Measurements from ENCODE around the gene MIB1.
A peak's percentile ranks its signal among the peaks of the same experiment; 100 is the strongest.

Gene MIB1

DNA sequence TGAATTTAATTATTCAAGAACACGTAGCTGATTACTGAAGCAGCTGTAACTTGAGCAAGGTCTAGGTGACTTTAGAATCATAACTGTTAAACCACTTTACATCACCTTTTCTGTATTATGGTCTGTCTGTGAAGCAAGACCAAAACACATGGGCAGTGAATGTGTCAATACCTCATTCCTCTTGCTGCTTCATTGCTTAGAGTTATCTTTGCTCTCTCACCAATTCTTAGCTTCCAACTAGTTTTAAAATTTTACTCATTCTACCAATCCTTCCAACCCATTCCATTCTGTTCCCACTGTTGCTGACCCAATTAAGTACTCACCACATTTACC is 80.2 kb downstream of the MIB1 start:
- FAIRE-seq = no peak

DNA sequence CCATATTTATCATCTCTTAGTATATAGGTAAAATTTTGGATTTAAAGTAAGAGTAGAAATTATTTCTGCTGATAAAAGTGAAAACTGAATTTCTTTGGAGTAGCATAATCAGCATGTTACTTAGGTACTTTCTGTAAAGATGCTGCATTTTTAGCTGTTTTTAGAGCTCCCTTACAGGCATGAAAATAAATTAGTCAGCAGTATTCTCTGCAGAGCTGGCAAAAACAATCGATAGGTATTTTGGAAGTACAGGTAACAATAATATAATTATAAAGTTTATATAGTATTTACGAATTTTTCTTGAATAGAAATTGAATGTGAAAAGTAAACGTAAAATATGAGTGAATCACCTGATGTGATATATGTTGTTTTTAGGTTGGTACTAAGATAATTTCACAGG is 83.3 kb downstream of the MIB1 start:
- peak; percentile 65 for FAIRE-seq

GRCh38 chr18:21826196-21826595 is 85.6 kb downstream of the MIB1 start:
- no peak for FAIRE-seq

- no peak for FAIRE-seq
Measured at GRCh38 chr18:21826641-21827302, 86.2 kb downstream of the MIB1 start.

GRCh38 chr18:21830532-21830931 is 89.9 kb downstream of the MIB1 start:
- no peak for FAIRE-seq

DNA sequence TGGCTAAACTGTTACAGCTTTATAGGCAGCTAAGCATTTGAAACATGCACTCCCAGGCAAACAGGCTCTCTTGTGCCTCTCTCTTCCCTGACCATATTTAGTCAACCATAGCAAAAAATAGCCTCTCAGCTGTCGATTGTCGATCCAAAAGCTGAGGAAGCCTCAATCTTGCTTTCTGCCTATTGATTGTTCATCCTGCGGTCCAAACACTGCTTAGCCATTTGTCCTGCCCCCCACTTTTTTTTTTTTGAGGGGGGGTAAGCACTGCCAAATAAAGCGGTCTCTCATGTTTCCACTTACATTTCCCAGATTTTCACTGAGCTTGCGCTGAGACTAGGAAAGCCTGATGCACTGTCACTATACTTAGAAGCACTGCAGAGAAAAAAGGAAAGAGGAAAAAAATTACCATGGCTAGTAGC is 90.8 kb downstream of the MIB1 start:
- FAIRE-seq = no peak

GRCh38 chr18:21833604-21834298 is 93.2 kb downstream of the MIB1 start:
- no peak for FAIRE-seq

- FAIRE-seq = no peak
Measured at GRCh38 chr18:21834299-21834660, 93.7 kb downstream of the MIB1 start.

- no peak for FAIRE-seq
Measured at GRCh38 chr18:21841570-21841969, 101.0 kb downstream of the MIB1 start.

- no peak for FAIRE-seq
Measured at GRCh38 chr18:21843341-21843740, 102.7 kb downstream of the MIB1 start.

GRCh38 chr18:21851327-21851961 is 110.9 kb downstream of the MIB1 start:
- FAIRE-seq = peak; percentile 24

- no peak for FAIRE-seq
Measured at GRCh38 chr18:21853016-21853415, 112.4 kb downstream of the MIB1 start.

- FAIRE-seq = no peak
Measured at GRCh38 chr18:21853775-21854552, 113.4 kb downstream of the MIB1 start.

DNA sequence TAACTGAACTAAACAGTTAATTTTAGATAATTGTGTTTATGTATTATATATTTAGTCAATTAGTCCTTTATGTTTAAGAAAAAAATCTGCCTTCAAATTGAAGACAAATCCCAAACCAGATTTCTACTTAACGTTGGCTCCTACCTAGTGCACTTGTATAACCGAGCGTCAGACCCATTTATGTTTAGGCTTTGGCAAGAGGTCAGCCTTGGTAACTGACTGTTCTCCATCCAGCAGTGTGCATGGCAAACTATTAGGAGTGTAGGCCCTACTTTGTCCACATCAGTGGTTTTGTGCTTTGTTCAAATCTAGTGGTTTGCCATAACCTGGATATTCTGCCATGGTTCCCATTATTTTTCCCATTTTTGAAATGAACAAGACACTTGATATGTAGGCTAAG is 114.8 kb downstream of the MIB1 start:
- no peak for FAIRE-seq

- no peak for FAIRE-seq
Measured at GRCh38 chr18:21857871-21858270, 117.3 kb downstream of the MIB1 start.

DNA sequence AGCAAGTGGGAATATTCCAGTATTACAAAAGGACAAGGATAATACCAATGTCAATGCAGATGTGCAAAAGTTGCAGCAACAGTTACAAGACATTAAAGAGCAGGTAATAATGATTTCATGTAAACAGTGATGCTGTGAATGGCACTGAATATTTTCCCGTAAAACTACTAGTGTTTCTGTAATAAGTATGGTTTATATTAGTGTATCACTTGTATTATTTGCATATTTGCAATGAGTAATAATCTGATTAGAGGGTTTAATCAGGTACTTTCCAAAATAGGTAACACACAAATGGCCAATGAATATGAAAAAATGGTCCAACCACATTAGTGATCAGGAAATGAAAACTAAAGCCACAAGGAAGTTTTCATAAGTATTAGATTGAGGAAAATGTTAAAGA is 118.0 kb downstream of the MIB1 start:
- no peak for FAIRE-seq

GRCh38 chr18:21864386-21864785 is 123.8 kb downstream of the MIB1 start:
- no peak for FAIRE-seq

DNA sequence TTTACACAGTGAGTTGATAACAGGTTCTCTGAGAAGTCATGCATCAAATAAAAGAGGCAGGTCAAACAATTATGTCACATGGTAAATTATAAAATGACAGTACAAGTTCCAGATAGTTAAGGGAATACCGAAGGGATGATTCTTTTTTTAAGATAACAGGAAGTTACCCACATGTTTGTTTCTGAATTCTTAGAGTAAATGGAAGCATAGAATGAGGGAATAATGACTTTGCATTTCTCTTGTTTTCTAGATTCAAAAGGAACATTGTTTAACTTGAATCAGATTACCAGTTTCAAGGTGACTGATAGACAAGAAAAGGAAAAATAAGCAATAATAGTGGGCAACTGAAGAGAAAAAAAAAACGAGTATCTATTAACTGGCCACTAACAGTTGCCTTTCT is 124.5 kb downstream of the MIB1 start:
- peak; percentile 74 for FAIRE-seq

GRCh38 chr18:21868770-21869169 is 128.2 kb downstream of the MIB1 start:
- FAIRE-seq = no peak

GRCh38 chr18:21889570-21889969 is 149.0 kb downstream of the MIB1 start:
- no peak for FAIRE-seq

DNA sequence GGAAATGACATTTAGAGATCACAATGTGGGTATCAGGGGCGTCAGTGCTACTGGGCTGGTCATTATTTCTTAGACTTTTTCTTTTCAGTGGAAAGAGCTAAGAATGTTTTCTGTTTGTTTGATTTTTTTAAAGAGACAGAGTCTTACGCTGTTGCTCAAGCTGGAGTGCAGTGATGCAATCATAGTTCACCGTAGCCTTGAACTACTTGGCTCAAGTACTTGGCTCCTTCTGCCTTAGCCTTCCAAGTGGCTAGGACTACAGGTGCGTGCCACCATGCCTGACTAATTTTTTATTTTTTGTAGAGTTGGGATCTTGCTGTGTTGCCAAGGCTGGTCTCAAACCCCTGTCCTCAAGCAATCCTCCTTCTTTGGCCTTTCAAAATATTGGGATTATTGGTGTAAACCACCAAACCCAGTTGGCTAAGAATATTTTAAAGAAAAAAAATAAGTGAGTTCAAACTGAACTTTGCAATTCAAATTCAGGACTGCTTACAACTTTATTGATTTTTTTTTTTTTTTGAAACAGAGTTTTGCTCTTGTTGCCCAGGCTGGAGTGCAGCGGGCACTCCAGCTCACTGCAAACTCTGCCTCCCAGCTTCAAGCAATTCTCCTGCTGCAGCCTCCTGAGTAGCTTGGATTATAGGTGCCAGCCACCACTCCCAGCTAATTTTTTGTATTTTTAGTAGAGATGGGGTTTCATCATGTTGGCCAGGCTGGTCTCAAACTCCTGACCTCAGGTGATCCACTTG is 154.2 kb downstream of the MIB1 start:
- FAIRE-seq = no peak

- no peak for FAIRE-seq
Measured at GRCh38 chr18:21896732-21897336, 156.2 kb downstream of the MIB1 start.

DNA sequence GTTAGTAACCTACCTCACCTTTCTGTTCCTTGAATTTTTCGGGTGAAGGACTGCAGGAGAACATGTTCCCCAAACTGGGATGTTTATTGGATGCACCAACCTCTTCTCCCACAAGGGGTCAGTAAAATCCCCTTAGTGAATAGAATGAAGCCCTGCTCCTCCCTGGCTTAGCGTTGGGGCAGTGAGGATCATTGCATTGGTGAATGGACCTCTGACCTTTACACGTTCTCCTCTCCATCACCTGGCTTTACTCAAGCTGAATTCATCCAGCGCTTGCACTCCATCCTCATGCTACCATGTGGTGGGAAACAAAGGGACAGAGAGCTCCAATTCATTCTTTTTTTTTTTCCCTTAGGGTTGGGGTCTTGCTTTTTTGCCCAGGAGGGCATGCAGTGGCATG is 157.2 kb downstream of the MIB1 start:
- FAIRE-seq = peak; percentile 45
